K562 (cell line): ENCODE measurements around the gene NPAS3. TPM values are rescaled to one million over a fixed set of nuclear protein-coding genes. Genes with fewer than 3 reads are reported as not detected.

Experiments
- ATAC-seq: fragments of 200-7000 bp; cut with Tn5 transposase; 3 replicates; pipeline ENCODE4 v1.9.1; 2020; ENCODE audit warnings: moderate library complexity
- BruUV-seq: library from RNA; stranded (reverse); fragments of 400-500 nt; replicated peaks from 2 replicates; lab custom pipeline; 2021; lab: Mats Ljungman, UMichigan
- CTCF ChIA-PET: fragments of 300-600 bp; formaldehyde crosslinking; extraction: SDS; loops from one replicate; lab custom pipeline; 2021; ENCODE audit warnings: low intra/inter-chr PET ratio; lab: Yijun Ruan, JAX
- POLR2A ChIA-PET: fragments of 300-600, 350-650 bp; sonication (Branson Sonifier 250); formaldehyde crosslinking; extraction: SDS; loops from one replicate; lab custom pipeline; 2021; ENCODE audit warnings: antibody characterized with exemption, inconsistent platforms; lab: Yijun Ruan, JAX
- DNase-seq, 4 experiments: peaks; one replicate each; pipeline versions ENCODE4 v3.0.0 to v3.0.0-alpha.2; 2011 to 2018; ENCODE audit warnings: low spot score in 3 of 4, mixed read lengths in 3 of 4; ENCODE audit errors: extremely low read depth in 1 of 4
- FAIRE-seq: peaks from 2 replicates; lab custom pipeline; 2011; peaks lifted over from hg19 to GRCh38; lab: Jason Lieb, UNC
- H2AFZ ChIP-seq: 2 replicates; pipeline ENCODE4 v1.6.0; 2011; ENCODE audit warnings: low read depth, low read length, control low read depth, inconsistent platforms
- H3K27ac ChIP-seq: fragments of 200-600 bp; 3 replicates; pipeline ENCODE4 v1.8.0; 2011; ENCODE audit warnings: low read depth, mild to moderate bottlenecking, control low read depth, inconsistent platforms, low read length, moderate library complexity, mixed read lengths; ENCODE audit errors: extremely low read depth
- H3K27me3 ChIP-seq, 2 experiments: fragments of 300-600 bp in 1 of 2; 2 replicates in 1 of 2; 3 replicates in 1 of 2; pipeline versions ENCODE4 v1.6.0 to v1.8.0; 2011; ENCODE audit warnings: inconsistent platforms in 2 of 2, low read length in 2 of 2, mild to moderate bottlenecking in 1 of 2, mixed read lengths in 1 of 2, moderate library complexity in 1 of 2; ENCODE audit not compliant: control insufficient read depth in 2 of 2, insufficient read depth in 2 of 2
- H3K36me3 ChIP-seq: fragments of 300-600 bp; 3 replicates; pipeline ENCODE4 v1.8.0; 2011; ENCODE audit warnings: mild to moderate bottlenecking, low read length, inconsistent platforms; ENCODE audit not compliant: control insufficient read depth, insufficient read depth
- H3K4me1 ChIP-seq, 2 experiments: fragments of 200-600 bp in 1 of 2; replicated peaks in 1 of 2; 2 replicates in 1 of 2; 3 replicates in 1 of 2; pipeline versions ENCODE4 v1.5.1 to v1.8.0; 2011; ENCODE audit warnings: inconsistent platforms in 2 of 2, low read length in 2 of 2, mild to moderate bottlenecking in 1 of 2, mixed read lengths in 1 of 2, moderate library complexity in 1 of 2; ENCODE audit not compliant: control insufficient read depth in 2 of 2, insufficient read depth in 2 of 2
- H3K4me2 ChIP-seq: 2 replicates; pipeline ENCODE4 v1.6.1; 2011; ENCODE audit warnings: low read length, control low read depth, inconsistent platforms, mixed read lengths; ENCODE audit not compliant: insufficient read depth
- H3K4me3 ChIP-seq: fragments of 200-600 bp; sonication (generic), shearing (Covaris generic); 2 replicates; pipeline ENCODE4 v1.5.1; 2016; ENCODE audit warnings: control low read depth, inconsistent platforms
- H3K79me2 ChIP-seq: fragments of 200-600 bp; 3 replicates; pipeline ENCODE4 v1.8.0; 2011; ENCODE audit warnings: low read length, inconsistent platforms; ENCODE audit not compliant: control insufficient read depth, insufficient read depth
- H3K9ac ChIP-seq, 2 experiments: 2 replicates each; pipeline versions ENCODE4 v1.6.0 to v1.6.1; 2011; ENCODE audit warnings: low read depth in 2 of 2, low read length in 2 of 2, control low read depth in 1 of 2, inconsistent platforms in 1 of 2, mild to moderate bottlenecking in 1 of 2, mixed read lengths in 1 of 2; ENCODE audit not compliant: insufficient read depth in 1 of 2
- H3K9me1 ChIP-seq: one replicate; pipeline ENCODE4 v1.6.0; 2011; ENCODE audit warnings: inconsistent platforms, mild to moderate bottlenecking, low read length, moderate library complexity; ENCODE audit not compliant: control insufficient read depth, insufficient read depth
- H3K9me3 ChIP-seq: replicated peaks from 2 replicates; pipeline ENCODE4 v1.5.1; 2011; ENCODE audit warnings: low read depth, low read length, inconsistent platforms; ENCODE audit not compliant: control insufficient read depth, insufficient read depth
- H4K20me1 ChIP-seq: replicated peaks from 2 replicates; pipeline ENCODE4 v1.6.1; 2011; ENCODE audit warnings: low read length, inconsistent platforms, mixed read lengths; ENCODE audit not compliant: control insufficient read depth, insufficient read depth
- BRF2 ChIP-seq: IDR thresholded peaks from 3 replicates; pipeline ENCODE4 v1.6.1; 2011; ENCODE audit warnings: borderline replicate concordance, mild to moderate bottlenecking; ENCODE audit not compliant: insufficient read length, insufficient read depth
- ELF2 ChIP-seq: fragments of 250-450 bp; sonication (Bioruptor Pico); IDR thresholded peaks from 2 replicates; pipeline ENCODE4 v1.5.0; 2021; ENCODE audit warnings: mild to moderate bottlenecking
- NONO ChIP-seq, 2 experiments: fragments of 200-400 bp in 1 of 2; fragments of 450-650 bp in 1 of 2; formaldehyde crosslinking in 1 of 2; IDR thresholded peaks; 2 replicates each; pipeline ENCODE4 v1.6.1; 2017; ENCODE audit warnings: low read depth in 2 of 2, mild to moderate bottlenecking in 2 of 2, moderate library complexity in 2 of 2, low read length in 1 of 2
- SAFB2 ChIP-seq: fragments of 200-400 bp; formaldehyde crosslinking; IDR thresholded peaks from 2 replicates; pipeline ENCODE4 v1.6.1; 2018; ENCODE audit warnings: borderline replicate concordance, low read length, low read depth, moderate library complexity; ENCODE audit not compliant: severe bottlenecking
- SAP30 ChIP-seq: fragments of 200-600 bp; sonication (generic); IDR thresholded peaks from 2 replicates; pipeline ENCODE4 v1.6.1; 2012; ENCODE audit warnings: borderline replicate concordance, low read depth, mild to moderate bottlenecking, moderate library complexity, low read length, control low read depth, inconsistent platforms; ENCODE audit not compliant: insufficient read depth, poor library complexity, severe bottlenecking
- SIN3B ChIP-seq: fragments of 450-650 bp; IDR thresholded peaks from 2 replicates; pipeline ENCODE4 v1.6.1; 2017; ENCODE audit warnings: low read depth, mild to moderate bottlenecking, moderate library complexity
- ZBTB12 ChIP-seq: fragments of 250-450 bp; sonication (Bioruptor Pico); IDR thresholded peaks from 2 replicates; pipeline ENCODE4 v1.4.0; 2020
- ZNF217 ChIP-seq: sonication (generic); formaldehyde crosslinking; IDR thresholded peaks from 2 replicates; pipeline ENCODE4 v1.8.0; 2022; ENCODE audit warnings: mild to moderate bottlenecking, missing genetic modification reagents
- ZNF41 ChIP-seq: fragments of 250-450 bp; sonication (Bioruptor Pico); conservative IDR thresholded peaks from 2 replicates; pipeline ENCODE4 v1.4.0; 2020; ENCODE audit warnings: mild to moderate bottlenecking
- ZNF518B ChIP-seq: fragments of 250-450 bp; sonication (Bioruptor Pico); IDR thresholded peaks from 2 replicates; pipeline ENCODE4 v1.5.0; 2021; ENCODE audit warnings: mild to moderate bottlenecking, moderate library complexity
- WGBS: fragments of 100-300 bp; shearing (Covaris generic); methylation state at CpG from one replicate; pipeline ENCODE4 v1.1.6; 2016; ENCODE audit warnings: low coverage, mixed read lengths; ENCODE audit not compliant: insufficient coverage; ENCODE audit errors: missing lambda C conversion rate; 5-methylcytosine and 5-hydroxymethylcytosine counted together
- in situ Hi-C: fragments of 300-500 bp; cut with MboI; formaldehyde crosslinking; loops from 4 replicates; pipeline ENCODE4 v1.15.0; 2018; ENCODE audit warnings: inconsistent platforms, mixed read lengths
- intact Hi-C: fragments of 100-400 bp; cut with micrococcal nuclease; formaldehyde crosslinking; loops from 2 replicates; pipeline ENCODE4 v1.14.2; 2022
- polyA plus RNA-seq, 8 experiments: library from polyadenylated mRNA; depleted of rRNA in 4 of 8; stranded (reverse) in 5 of 8; unstranded in 3 of 8; fragments of >200 nt; fragmentation: Nextera tagmentation in 2 of 8; fragmentation: Illumina TruSeq in 1 of 8; extraction: Ambion mirVana in 2 of 8; extraction: Trizol in 1 of 8; gene quantifications; 2 replicates each; pipeline versions ENCODE4 v1.2.1 to v1.2.3, GENCODE V29; 2011 to 2014; ENCODE audit warnings: inconsistent platforms in 1 of 8, missing spikeins in 1 of 8
- total RNA-seq, 7 experiments: library from RNA; depleted of rRNA in 6 of 7; stranded (reverse); fragments of >200 nt in 6 of 7; fragmentation: Illumina TruSeq in 2 of 7; extraction: Trizol in 2 of 7; gene quantifications; 2 replicates each; pipeline versions ENCODE4 v1.2.1 to v1.2.3, GENCODE V29; 2011 to 2021; ENCODE audit warnings: low replicate concordance in 1 of 7

Gene NPAS3
- total and polyA plus RNA-seq, 9 of the 15 experiments (the other 6 are each of a cell fraction or from before 2014, with no cell fraction given): 0.04 TPM; not detected in 8

- Histone ChIP-seq H3K9ac (no peak overlapping the region), H3K36me3 (no peaks in the 10 kb centered on the region), H4K20me1 (no peaks in the 10 kb centered on the region), H3K27ac (no peak overlapping the region), H3K4me2 (no peak overlapping the region), H3K9me1 (no peaks in the 10 kb centered on the region), H3K27me3 (no peaks in the 10 kb centered on the region), H3K4me3 (no peak overlapping the region), H2AFZ (no peak overlapping the region), H3K4me1 (no peaks in the 10 kb centered on the region), H3K9me3 (no peaks in the 10 kb centered on the region), H3K79me2 (no peaks in the 10 kb centered on the region)
- no TSS peak for BruUV-seq
- TF ChIP-seq ZNF518B (CRISPR knock-in tag): no peak
- TF ChIP-seq ELF2 (CRISPR knock-in tag): no peak
- TF ChIP-seq ZNF217 (CRISPR knock-in tag): no peak
- no peak for TF ChIP-seq SAP30
- no peak for TF ChIP-seq ZNF41
- no peak for TF ChIP-seq SIN3B
- TF ChIP-seq SAFB2: no peak
- no peak for TF ChIP-seq BRF2
- no peak for TF ChIP-seq ZBTB12
- TF ChIP-seq NONO (IDR thresholded peaks at IDR 0.05; ENCODE audit: low read depth in 2 of 2, low read length in 1 of 2): no peak
- ChIA-PET CTCF (no interaction called here), POLR2A (no interaction called here)
- no peak for DNase-seq
- in situ Hi-C loops (no loop called here), intact Hi-C loops (no loop called here)
- FAIRE-seq: no peak
- ATAC-seq: no peak
- 3% methylated on average over 3 of the region's 3 CpGs for WGBS
Measured at GRCh38 chr14:33280646-33281045, 342.0 kb downstream of the NPAS3 start.
